T follicular helper cell (primary cell): Measurements from ENCODE around the gene CCDC38.

Experiments used
- DNase-seq: peaks from one replicate; pipeline ENCODE4 v3.0.0-alpha.2; 2020; ENCODE audit warnings: low read depth

The CCDC38 gene

GRCh38 chr12:95836630-95837239 is 105.7 kb downstream of the CCDC38 start:
- DNase-seq: no peak

DNA sequence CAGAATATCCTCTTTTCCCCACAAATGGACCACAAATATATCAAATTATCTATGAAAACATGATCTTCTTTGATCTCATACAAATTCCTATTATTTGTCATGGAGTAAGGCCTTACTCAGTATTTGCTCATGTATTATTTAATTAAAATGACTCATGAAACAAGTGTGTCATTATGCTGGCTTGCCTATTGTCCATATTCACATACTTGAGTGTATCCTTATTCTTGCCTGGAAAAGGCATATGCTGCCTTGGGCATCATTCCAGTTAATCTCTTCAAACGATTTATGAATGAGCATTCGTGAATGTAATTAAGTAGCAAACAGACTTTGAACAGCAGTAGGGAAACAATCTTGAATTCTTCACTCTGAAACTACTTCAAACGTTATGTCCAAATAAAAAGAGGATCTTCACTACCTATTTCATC is 106.2 kb downstream of the CCDC38 start:
- no peak for DNase-seq

DNA sequence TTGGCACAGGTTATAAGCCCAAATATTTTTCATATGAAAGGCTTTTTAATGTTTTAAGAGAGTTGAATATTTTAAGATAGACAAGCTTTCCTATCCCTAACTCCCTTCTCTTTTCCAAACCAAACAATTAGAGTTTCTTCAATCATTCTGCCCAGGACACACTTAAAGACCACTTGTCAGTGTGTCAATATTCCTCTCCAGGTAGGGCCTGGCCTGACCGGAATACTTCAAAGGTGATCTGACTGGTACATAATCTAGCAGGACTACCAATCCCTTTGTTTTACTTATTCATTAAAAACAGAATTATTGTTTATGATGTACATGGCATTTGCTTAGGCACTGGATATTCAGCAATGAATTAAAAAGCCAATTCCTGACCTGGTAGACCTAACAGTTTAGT is 107.8 kb downstream of the CCDC38 start:
- DNase-seq: no peak

DNA sequence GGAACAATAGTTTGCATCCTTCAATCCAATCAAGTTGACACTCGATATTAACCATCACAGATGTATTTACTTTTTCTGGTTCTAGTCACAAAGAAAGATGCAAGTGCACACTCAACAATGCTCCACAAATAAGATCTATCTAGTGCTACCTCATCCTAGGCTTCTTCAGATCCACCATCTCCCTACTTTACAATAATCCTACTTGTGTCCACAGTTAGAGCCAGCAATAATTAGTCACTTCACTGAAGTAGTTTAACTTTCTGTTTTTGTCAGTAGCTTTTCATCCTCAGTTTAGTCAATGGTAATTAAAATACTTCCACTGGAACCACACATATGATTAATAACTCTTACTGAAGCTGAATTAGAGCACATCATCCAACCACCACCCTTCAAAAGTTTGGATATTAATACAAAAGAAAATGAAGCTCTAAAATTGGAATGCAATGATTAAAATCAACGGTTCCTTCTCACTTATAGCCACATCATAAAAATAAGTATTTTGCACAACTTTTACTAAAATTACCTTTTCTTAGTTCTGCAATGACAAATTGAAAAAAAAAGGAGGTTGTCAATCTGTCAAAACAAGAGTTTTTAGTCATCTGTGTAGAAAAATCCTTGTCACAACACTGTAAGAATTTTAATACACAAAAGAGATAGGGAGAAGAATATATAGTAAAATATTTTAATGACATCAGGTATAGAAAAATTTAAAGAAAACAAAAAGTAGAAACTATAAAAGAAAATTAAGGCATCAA is 111.9 kb downstream of the CCDC38 start:
- DNase-seq: no peak

DNA sequence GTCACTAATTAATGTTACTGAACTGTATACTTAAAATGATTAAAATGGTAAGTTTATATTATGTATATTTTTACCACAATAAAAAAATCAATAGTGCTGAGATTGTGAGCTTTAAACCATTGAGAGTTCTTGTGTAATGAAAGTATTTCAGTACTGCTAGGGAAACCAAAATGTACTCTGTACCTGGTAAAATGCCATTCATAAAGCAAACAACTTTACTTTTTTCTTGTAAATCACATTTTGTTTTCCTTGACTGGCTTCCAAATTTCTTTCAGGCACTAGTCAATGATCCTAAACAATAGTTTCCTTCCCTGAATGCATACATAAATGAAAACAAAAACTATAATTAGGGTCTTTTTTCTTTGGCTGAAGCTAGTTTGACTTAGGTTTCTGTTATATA is 113.0 kb downstream of the CCDC38 start:
- no peak for DNase-seq

DNA sequence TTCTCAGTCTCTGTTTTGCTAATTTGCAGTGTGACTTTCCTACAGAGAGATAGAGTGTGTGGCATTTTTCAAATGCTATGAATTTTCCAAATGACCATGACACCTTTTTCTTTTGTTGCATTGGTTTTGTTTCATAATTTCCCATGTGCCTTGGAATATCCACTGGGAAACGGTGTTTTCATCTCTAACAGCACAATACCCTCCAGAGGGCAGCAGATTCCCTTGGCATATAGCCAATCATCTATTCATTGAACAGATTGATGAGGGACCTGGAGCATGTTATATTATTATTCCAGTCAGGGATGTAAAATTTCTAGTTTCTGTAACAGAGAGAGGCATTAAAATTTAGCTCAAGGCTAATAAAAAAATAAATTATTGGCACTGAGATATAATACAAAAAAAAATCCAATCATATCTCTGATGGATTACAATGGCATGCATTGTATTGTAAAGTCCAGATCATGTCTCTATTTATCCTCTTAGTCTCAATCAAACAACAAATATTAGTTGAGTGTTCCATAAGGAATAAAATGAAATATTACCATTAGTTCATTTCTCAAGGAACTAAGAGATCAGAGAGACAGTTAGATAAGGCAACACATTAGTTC is 122.2 kb downstream of the CCDC38 start:
- DNase-seq: no peak
